Aorta (tissue), 5 donors: ENCODE measurements around the gene SMCO2. TPM values are rescaled to one million over a fixed set of nuclear protein-coding genes. Genes with fewer than 3 reads are reported as not detected.
A peak's percentile ranks its signal among the peaks of the same experiment; 100 is the strongest.

Experiments
- ATAC-seq: fragments of 200-7000 bp; cut with Tn5 transposase; one replicate; pipeline ENCODE4 v1.9.1; 2022; ENCODE audit warnings: moderate library complexity; ENCODE audit not compliant: low FRiP score
- DNase-seq, 2 donors: peaks; one replicate each; pipeline ENCODE4 v3.0.0-alpha.2; 2020
- H3K27ac ChIP-seq, 2 donors: one replicate each; pipeline ENCODE4 v1.5.1; 2013; ENCODE audit warnings: low read length in 2 of 2, mild to moderate bottlenecking in 2 of 2, moderate library complexity in 2 of 2, control low read depth in 1 of 2, inconsistent platforms in 1 of 2, low read depth in 1 of 2
- H3K27me3 ChIP-seq, 2 donors: one replicate each; pipeline ENCODE4 v1.6.1; 2013; ENCODE audit warnings: control low read depth in 1 of 2, low read length in 1 of 2, mild to moderate bottlenecking in 1 of 2, moderate library complexity in 1 of 2; ENCODE audit not compliant: insufficient read depth in 2 of 2, control insufficient read depth in 1 of 2
- H3K36me3 ChIP-seq, 2 donors: one replicate each; pipeline ENCODE4 v1.6.1; 2013; ENCODE audit warnings: control low read depth in 1 of 2, low read length in 1 of 2, mild to moderate bottlenecking in 1 of 2; ENCODE audit not compliant: insufficient read depth in 2 of 2, control insufficient read depth in 1 of 2
- H3K4me1 ChIP-seq, 2 donors: one replicate each; pipeline ENCODE4 v1.6.1; 2013; ENCODE audit warnings: low read length in 2 of 2, control low read depth in 1 of 2, mild to moderate bottlenecking in 1 of 2, moderate library complexity in 1 of 2; ENCODE audit not compliant: insufficient read depth in 2 of 2, control insufficient read depth in 1 of 2
- H3K4me3 ChIP-seq, 2 donors: one replicate each; pipeline ENCODE4 v1.5.1; 2013; ENCODE audit warnings: low read length in 2 of 2, control low read depth in 1 of 2, mild to moderate bottlenecking in 1 of 2
- H3K9me3 ChIP-seq: one replicate; pipeline ENCODE4 v1.6.1; 2013; ENCODE audit warnings: mild to moderate bottlenecking, low read length; ENCODE audit not compliant: control insufficient read depth
- WGBS, 2 donors: extraction: QIAGEN DNeasy Blood & Tissue Kit; methylation state at CpG; one replicate each; pipeline ENCODE4 v1.1.7; 2013; 5-methylcytosine and 5-hydroxymethylcytosine counted together
- intact Hi-C, 2 donors: fragments of 100-400 bp; cut with DNase I; formaldehyde crosslinking; loops; one replicate each; pipeline versions ENCODE4 v1.14.2 to v1.15.0; 2022
- polyA plus RNA-seq, 2 donors: library from polyadenylated mRNA; stranded (reverse); fragments of 200-250 nt; gene quantifications; one replicate each; pipeline ENCODE4 v1.2.3, GENCODE V29; 2013
- total RNA-seq, 2 donors: library from RNA; stranded (reverse); fragmentation: NEBNext Ultra II Directional; extraction: Animal tissue kit (Norgen Biotek cat#: 25700); gene quantifications; one replicate each; pipeline ENCODE4 v1.2.1, GENCODE V29; 2021
- donor health status: healthy with polysubstance abuse.
- donor health status: Bipolar disorder and iron deficiency.
- donor health status: DM: no; HTN: no; CAD: no.
- donor health status: DM: no; HTN: no; CAD: no.
- donor health status: DM: yes; HTN: yes; CAD: no.

The SMCO2 gene
- total and polyA plus RNA-seq, 4 donors = 0.52 to 0.90 (median 0.72) TPM; not detected in 1

- H3K4me1 ChIP-seq = peaks cover 2% of the 10 kb centered on the region in 2 donors
- H3K27ac ChIP-seq = no peak overlapping the region
- DNase-seq (no peak), ATAC-seq (no peak)
- intact Hi-C loops = no loop called here
- WGBS, 2 donors = 93 to 94% methylated on average over 5 of the region's 5 CpGs
- H3K4me3 ChIP-seq = no peak overlapping the region
- H3K27me3 ChIP-seq = no peaks in the 10 kb centered on the region
- no peaks in the 10 kb centered on the region for H3K9me3 ChIP-seq
- H3K36me3 ChIP-seq = no peaks in the 10 kb centered on the region
Measured at GRCh38 chr12:27498761-27499160, 52.2 kb downstream of the SMCO2 start.

- DNase-seq (no peak), ATAC-seq (no peak)
- Histone ChIP-seq H3K4me1 (peaks cover 2% of the 10 kb centered on the region in 2 donors), H3K4me3 (no peak overlapping the region), H3K27ac (no peak overlapping the region), H3K36me3 (no peaks in the 10 kb centered on the region), H3K9me3 (no peaks in the 10 kb centered on the region), H3K27me3 (no peaks in the 10 kb centered on the region)
- intact Hi-C loops = no loop called here
- 97 to 99% methylated on average over 3 of the region's 3 CpGs for WGBS, 2 donors
Measured at GRCh38 chr12:27499377-27499776, 52.8 kb downstream of the SMCO2 start.

GRCh38 chr12:27500546-27500945 is 54.0 kb downstream of the SMCO2 start:
- no peak overlapping the region for H3K27ac ChIP-seq
- no peaks in the 10 kb centered on the region for H3K36me3 ChIP-seq
- no peak overlapping the region for H3K4me3 ChIP-seq
- no peaks in the 10 kb centered on the region for H3K27me3 ChIP-seq
- H3K9me3 ChIP-seq = no peaks in the 10 kb centered on the region
- DNase-seq (no peak), ATAC-seq (no peak)
- peaks cover 2% of the 10 kb centered on the region in 2 donors for H3K4me1 ChIP-seq
- intact Hi-C loops = no loop called here
- WGBS, 2 donors = 81% methylated on average over 3 of the region's 3 CpGs

GRCh38 chr12:27502021-27502435 is 55.5 kb downstream of the SMCO2 start:
- no peak overlapping the region for H3K27ac ChIP-seq
- H3K4me1 ChIP-seq = peaks cover 2% of the 10 kb centered on the region in 2 donors
- intact Hi-C loops = no loop called here
- no peak overlapping the region for H3K4me3 ChIP-seq
- H3K36me3 ChIP-seq = no peaks in the 10 kb centered on the region
- WGBS, 2 donors = 87 to 97% methylated on average over 6 of the region's 6 CpGs
- H3K9me3 ChIP-seq = no peaks in the 10 kb centered on the region
- no peak for ATAC-seq
- no peak for DNase-seq
- H3K27me3 ChIP-seq = no peaks in the 10 kb centered on the region

- DNase-seq = no peak
- Histone ChIP-seq H3K27ac (no peak overlapping the region), H3K36me3 (no peaks in the 10 kb centered on the region), H3K9me3 (no peaks in the 10 kb centered on the region), H3K4me1 (peaks cover 2% of the 10 kb centered on the region in 2 donors), H3K27me3 (no peaks in the 10 kb centered on the region), H3K4me3 (no peak overlapping the region)
- intact Hi-C loops = no loop called here
- WGBS, 2 donors = 79 to 81% methylated on average over 2 of the region's 2 CpGs
- no peak for ATAC-seq
Measured at GRCh38 chr12:27504507-27504906, 58.0 kb downstream of the SMCO2 start.

GRCh38 chr12:27505109-27505508 is 58.6 kb downstream of the SMCO2 start:
- intact Hi-C loops = loop anchor here (5.0 kb wide), 1 partner anchor 68 kb away; no protein-coding TSS in a partner anchor
- peak overlapping the region; percentile 18 to 88 for H3K27ac ChIP-seq

GRCh38 chr12:27505761-27506160 is 59.2 kb downstream of the SMCO2 start:
- peaks cover 2% of the 10 kb centered on the region in 2 donors for H3K4me1 ChIP-seq
- no peaks in the 10 kb centered on the region for H3K9me3 ChIP-seq
- H3K27me3 ChIP-seq = no peaks in the 10 kb centered on the region
- no peak for DNase-seq
- ATAC-seq = no peak
- H3K36me3 ChIP-seq = no peaks in the 10 kb centered on the region
- intact Hi-C loops = loop anchor here (5.0 kb wide), 1 partner anchor 68 kb away; no protein-coding TSS in a partner anchor
- H3K4me3 ChIP-seq = no peak overlapping the region
- H3K27ac ChIP-seq = peak overlapping the region in 1 of 2 donors; percentile 88

More at GRCh38 chr12:27505109-27505508, 58.6 kb downstream of the SMCO2 start:
- H3K4me3 ChIP-seq = no peak overlapping the region
- DNase-seq (no peak), ATAC-seq (peak; percentile 51)
- H3K27me3 ChIP-seq = no peaks in the 10 kb centered on the region
- 0 to 3% methylated on average over 2 of the region's 2 CpGs for whole genome bisulfite sequencing, 2 donors
- no peaks in the 10 kb centered on the region for H3K36me3 ChIP-seq
- H3K4me1 ChIP-seq = peaks cover 2% of the 10 kb centered on the region in 2 donors
- no peaks in the 10 kb centered on the region for H3K9me3 ChIP-seq

- ATAC-seq (no peak), DNase-seq (no peak)
- intact Hi-C loops = loop anchor here (5.0 kb wide), 1 partner anchor 69 kb away; no protein-coding TSS in a partner anchor
- H3K4me1 ChIP-seq = peaks cover 2% of the 10 kb centered on the region in 2 donors
- H3K4me3 ChIP-seq = no peak overlapping the region
- WGBS, 2 donors = 85 to 88% methylated on average over 2 of the region's 2 CpGs
- no peaks in the 10 kb centered on the region for H3K36me3 ChIP-seq
- no peak overlapping the region for H3K27ac ChIP-seq
- H3K9me3 ChIP-seq = no peaks in the 10 kb centered on the region
- H3K27me3 ChIP-seq = no peaks in the 10 kb centered on the region
Measured at GRCh38 chr12:27506645-27507189, 60.2 kb downstream of the SMCO2 start.

- WGBS, 2 donors = 73 to 89% methylated on average over 5 of the region's 5 CpGs
- ATAC-seq = no peak
- Histone ChIP-seq H3K27me3 (no peaks in the 10 kb centered on the region), H3K4me1 (peaks cover 0 to 2% of the 10 kb centered on the region in 2 donors), H3K9me3 (no peaks in the 10 kb centered on the region), H3K4me3 (no peak overlapping the region), H3K27ac (no peak overlapping the region), H3K36me3 (no peaks in the 10 kb centered on the region)
- intact Hi-C loops = loop anchor here (5.0 kb wide), 1 partner anchor 72 kb away; no protein-coding TSS in a partner anchor
- DNase-seq = no peak
Measured at GRCh38 chr12:27508736-27509431, 62.3 kb downstream of the SMCO2 start.
